GM10248 (cell line): ENCODE measurements around the gene APOD.

Source experiments
- CTCF ChIA-PET: fragments of 300-600 bp; sonication (Branson Sonifier 250); formaldehyde crosslinking; extraction: SDS; loops from one replicate; lab custom pipeline; 2021; ENCODE audit warnings: antibody characterized with exemption; lab: Yijun Ruan, JAX
- POLR2A ChIA-PET: fragments of 350-650 bp; sonication (Branson Sonifier 250); formaldehyde crosslinking; extraction: SDS; loops from one replicate; lab custom pipeline; 2020; ENCODE audit warnings: antibody characterized with exemption; lab: Yijun Ruan, JAX
- DNase-seq: peaks from one replicate; pipeline ENCODE4 v3.0.0; 2012; ENCODE audit errors: extremely low spot score
- CTCF ChIP-seq: IDR thresholded peaks from 2 replicates; pipeline ENCODE4 v1.5.1; 2012; ENCODE audit warnings: mild to moderate bottlenecking, low read depth; ENCODE audit errors: extremely low read depth, missing control alignments, control extremely low read depth

Gene APOD

GRCh38 chr3:195532345-195532744, 51.4 kb downstream of the APOD start:
- TF ChIP-seq CTCF: no peak
- CTCF ChIA-PET: interaction anchor here (1.7 to 4.4 kb wide), 3 partner anchors 9 to 261 kb away, joined by 6 to 22 read pairs (median 21); partner anchors contain the start of genes PPP1R2 and XXYLT1
- no peak for DNase-seq
- POLR2A ChIA-PET: no interaction called here

- DNase-seq: no peak
- CTCF ChIA-PET: interaction anchor here (4.1 kb wide), 1 partner anchor 8 kb away, joined by 21 read pairs; no protein-coding TSS in a partner anchor
- POLR2A ChIA-PET: no interaction called here
These were observed 52.1 kb downstream of the APOD start for GRCh38 chr3:195531683-195532082.

GRCh38 chr3:195526492-195526891, 57.2 kb downstream of the APOD start:
- TF ChIP-seq CTCF: no peak
- no peak for DNase-seq
- ChIA-PET POLR2A (no interaction called here), CTCF (interaction anchor here (1.1 to 10.5 kb wide), 4 partner anchors 11 to 266 kb away, joined by 3 to 215 read pairs (median 6); partner anchors contain the start of gene XXYLT1)

More at GRCh38 chr3:195531683-195532082, 52.1 kb downstream of the APOD start:
- TF ChIP-seq CTCF: no peak

GRCh38 chr3:195524171-195524896, 59.4 kb downstream of the APOD start:
- CTCF ChIA-PET: interaction anchor here (0.7 to 10.5 kb wide), 6 partner anchors 10 to 841 kb away, joined by 3 to 215 read pairs (median 4); partner anchors contain the start of gene XXYLT1
- no peak for TF ChIP-seq CTCF

GRCh38 chr3:195522254-195523023, 61.3 kb downstream of the APOD start:
- CTCF ChIA-PET: interaction anchor here (0.6 to 10.5 kb wide), 23 partner anchors 8 to 873 kb away, joined by 3 to 215 read pairs (median 4); partner anchors contain the start of genes PPP1R2 and XXYLT1
- DNase-seq: peak; percentile 54
- POLR2A ChIA-PET: interaction anchor here (0.6 kb wide), 1 partner anchor 246 kb away, joined by 3 read pairs; no protein-coding TSS in a partner anchor

More at GRCh38 chr3:195524171-195524896, 59.4 kb downstream of the APOD start:
- POLR2A ChIA-PET: no interaction called here
- no peak for DNase-seq

More at GRCh38 chr3:195522254-195523023, 61.3 kb downstream of the APOD start:
- TF ChIP-seq CTCF: peak; percentile 52
